Measurements from ENCODE around the gene TTLL6. TPM values are rescaled to one million over a fixed set of nuclear protein-coding genes. Genes with fewer than 3 reads are reported as not detected.

The TTLL6 gene
- polyA plus RNA-seq, 2 of the 4 experiments (the other 2 are of a cell fraction), result 1.6 to 7.8 TPM

DNA sequence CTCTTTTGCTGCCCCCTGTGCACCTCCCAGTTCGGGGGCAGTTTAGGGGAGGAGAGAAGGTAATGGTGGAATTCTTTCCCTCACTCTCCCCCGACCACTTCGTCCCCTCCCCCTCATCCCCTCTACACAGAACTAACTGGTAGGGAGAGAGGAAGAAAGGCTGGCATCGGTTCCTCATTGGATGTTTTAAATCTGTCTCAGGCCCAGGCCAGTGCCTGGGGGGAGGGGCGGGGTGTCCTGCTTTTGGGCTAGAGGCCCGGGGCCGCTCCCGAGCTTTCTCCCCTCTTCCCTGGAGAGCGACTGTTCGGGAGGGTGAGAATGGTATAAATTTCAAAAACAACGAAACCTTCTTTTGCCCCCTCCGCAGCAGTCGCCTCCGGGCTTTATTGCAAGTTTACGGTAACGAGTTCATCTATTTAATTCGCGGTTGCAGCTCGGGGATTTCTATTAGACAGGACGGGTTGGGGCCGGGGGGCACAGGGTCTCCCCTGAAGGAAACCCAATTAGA is 94.1 kb downstream of the TTLL6 start, which contains the start of gene PRAC2:
TSS of gene PRAC2 (plus strand) at position 271 of the 508 bp plus-strand sequence. CDS start 1,226 bp downstream, outside the sequence.
- Histone ChIP-seq H3K4me2 (no peak within 1 kb of the TSS), H3K9me3 (no peaks in the 10 kb centered on the region), H3K4me1 (peaks cover 7% of the 10 kb centered on the region; the same call in 2 of the 3 replicates), H3K27ac (no peak within 1 kb of the TSS), H3K4me3 (no peak within 1 kb of the TSS)
- ATAC-seq, result no peak
- 75% methylated on average over 21 of the region's 21 CpGs for WGBS (ENCODE audit: missing lambda C conversion rate)
- ChIA-PET POLR2A (no interaction called here), CTCF (interaction anchor here (0.7 to 33.0 kb wide), 19 partner anchors 13 to 464 kb away, joined by 3 to 852 read pairs (median 22); partner anchors contain the start of gene TTLL6)
- DNase-seq (ENCODE audit: low read depth in 1 of 2, low spot score in 1 of 2), result no peak
- no peak for FAIRE-seq
- TF ChIP-seq HDAC2 (IDR thresholded peaks at IDR 0.05) (no peak), ZC3H11A (IDR thresholded peaks at IDR 0.05) (no peak), CBX2 (IDR thresholded peaks at IDR 0.05; ENCODE audit: borderline replicate concordance, low read depth) (no peak), CHD2 (IDR thresholded peaks at IDR 0.05; ENCODE audit: low read length, partially characterized antibody) (no peak), ZSCAN20 (CRISPR knock-in tag; IDR thresholded peaks at IDR 0.05) (no peak), MYC (IDR thresholded peaks at IDR 0.05; ENCODE audit: borderline replicate concordance, low read length) (no peak), GATA3 (IDR thresholded peaks at IDR 0.05; ENCODE audit: borderline replicate concordance) (no peak), RCOR1 (IDR thresholded peaks at IDR 0.05; ENCODE audit: low read depth, low read length) (no peak), EHF (CRISPR knock-in tag; IDR thresholded peaks at IDR 0.05) (no peak), NPAS2 (CRISPR knock-in tag; IDR thresholded peaks at IDR 0.05; ENCODE audit: borderline replicate concordance) (no peak), ZNF302 (CRISPR knock-in tag; IDR thresholded peaks at IDR 0.05) (no peak)
- TF ChIP-seq, protein P1, sequence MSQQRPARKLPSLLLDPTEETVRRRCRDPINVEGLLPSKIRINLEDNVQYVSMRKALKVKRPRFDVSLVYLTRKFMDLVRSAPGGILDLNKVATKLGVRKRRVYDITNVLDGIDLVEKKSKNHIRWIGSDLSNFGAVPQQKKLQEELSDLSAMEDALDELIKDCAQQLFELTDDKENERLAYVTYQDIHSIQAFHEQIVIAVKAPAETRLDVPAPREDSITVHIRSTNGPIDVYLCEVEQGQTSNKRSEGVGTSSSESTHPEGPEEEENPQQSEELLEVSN (IDR thresholded peaks at IDR 0.05; ENCODE audit: borderline replicate concordance, low read depth), result no peak
- TF ChIP-seq, protein P2, sequence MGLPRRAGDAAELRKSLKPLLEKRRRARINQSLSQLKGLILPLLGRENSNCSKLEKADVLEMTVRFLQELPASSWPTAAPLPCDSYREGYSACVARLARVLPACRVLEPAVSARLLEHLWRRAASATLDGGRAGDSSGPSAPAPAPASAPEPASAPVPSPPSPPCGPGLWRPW (IDR thresholded peaks at IDR 0.05), result no peak
- TF ChIP-seq, protein P3, sequence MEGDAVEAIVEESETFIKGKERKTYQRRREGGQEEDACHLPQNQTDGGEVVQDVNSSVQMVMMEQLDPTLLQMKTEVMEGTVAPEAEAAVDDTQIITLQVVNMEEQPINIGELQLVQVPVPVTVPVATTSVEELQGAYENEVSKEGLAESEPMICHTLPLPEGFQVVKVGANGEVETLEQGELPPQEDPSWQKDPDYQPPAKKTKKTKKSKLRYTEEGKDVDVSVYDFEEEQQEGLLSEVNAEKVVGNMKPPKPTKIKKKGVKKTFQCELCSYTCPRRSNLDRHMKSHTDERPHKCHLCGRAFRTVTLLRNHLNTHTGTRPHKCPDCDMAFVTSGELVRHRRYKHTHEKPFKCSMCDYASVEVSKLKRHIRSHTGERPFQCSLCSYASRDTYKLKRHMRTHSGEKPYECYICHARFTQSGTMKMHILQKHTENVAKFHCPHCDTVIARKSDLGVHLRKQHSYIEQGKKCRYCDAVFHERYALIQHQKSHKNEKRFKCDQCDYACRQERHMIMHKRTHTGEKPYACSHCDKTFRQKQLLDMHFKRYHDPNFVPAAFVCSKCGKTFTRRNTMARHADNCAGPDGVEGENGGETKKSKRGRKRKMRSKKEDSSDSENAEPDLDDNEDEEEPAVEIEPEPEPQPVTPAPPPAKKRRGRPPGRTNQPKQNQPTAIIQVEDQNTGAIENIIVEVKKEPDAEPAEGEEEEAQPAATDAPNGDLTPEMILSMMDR (IDR thresholded peaks at IDR 0.05), result no peak
- TF ChIP-seq, protein P4, sequence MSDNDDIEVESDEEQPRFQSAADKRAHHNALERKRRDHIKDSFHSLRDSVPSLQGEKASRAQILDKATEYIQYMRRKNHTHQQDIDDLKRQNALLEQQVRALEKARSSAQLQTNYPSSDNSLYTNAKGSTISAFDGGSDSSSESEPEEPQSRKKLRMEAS (IDR thresholded peaks at IDR 0.05), result no peak

DNA sequence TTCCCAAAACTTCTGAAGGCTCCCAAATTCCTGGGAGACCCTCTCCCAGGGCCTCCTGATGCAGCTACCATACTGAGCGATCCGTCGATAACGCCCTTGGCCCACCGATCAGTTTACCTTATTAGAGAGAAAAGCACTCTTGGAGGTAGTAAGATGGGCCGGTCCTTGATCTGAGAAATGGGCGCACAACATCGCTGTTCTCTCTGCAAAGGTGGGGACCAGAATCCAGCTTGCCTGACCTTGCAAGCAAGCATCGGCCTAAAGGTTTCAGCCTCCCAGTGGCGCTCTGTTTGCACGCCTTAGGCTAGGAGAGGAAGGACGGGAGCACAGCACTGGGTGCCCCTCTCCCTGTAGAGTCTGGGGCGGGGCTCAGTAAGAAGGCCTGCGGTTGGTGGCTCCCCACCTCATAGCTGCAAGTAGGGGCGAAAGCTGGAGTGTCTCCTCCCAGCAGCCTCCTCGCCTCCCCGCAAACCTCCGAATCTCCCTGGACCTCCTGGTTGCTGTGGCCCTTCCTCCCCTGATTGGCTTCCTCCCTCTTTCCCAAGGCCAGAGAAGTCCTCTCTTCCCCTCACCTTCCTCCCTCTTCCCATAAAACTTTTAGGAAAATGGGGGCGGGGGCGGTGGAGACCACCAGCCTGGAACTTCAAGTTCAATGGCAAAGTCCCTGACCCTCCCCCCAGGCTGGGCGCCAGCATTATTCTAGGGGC is 94.7 kb downstream of the TTLL6 start, which contains the start of gene PRAC1:
TSS of gene PRAC1 (minus strand) at position 318 of the 707 bp plus-strand sequence. CDS start at position 192, 126 bp downstream.
- CTCF ChIA-PET, result interaction anchor here (0.7 to 33.0 kb wide), 16 partner anchors 14 to 180 kb away, joined by 3 to 852 read pairs (median 37); partner anchors contain the start of gene TTLL6
- ATAC-seq, result no peak
- TF ChIP-seq, protein P1 (IDR thresholded peaks at IDR 0.05; ENCODE audit: borderline replicate concordance, low read depth), result no peak
- TF ChIP-seq RNF2 (IDR thresholded peaks at IDR 0.05; ENCODE audit: borderline replicate concordance, low read depth), result no peak
- TF ChIP-seq, protein P5, sequence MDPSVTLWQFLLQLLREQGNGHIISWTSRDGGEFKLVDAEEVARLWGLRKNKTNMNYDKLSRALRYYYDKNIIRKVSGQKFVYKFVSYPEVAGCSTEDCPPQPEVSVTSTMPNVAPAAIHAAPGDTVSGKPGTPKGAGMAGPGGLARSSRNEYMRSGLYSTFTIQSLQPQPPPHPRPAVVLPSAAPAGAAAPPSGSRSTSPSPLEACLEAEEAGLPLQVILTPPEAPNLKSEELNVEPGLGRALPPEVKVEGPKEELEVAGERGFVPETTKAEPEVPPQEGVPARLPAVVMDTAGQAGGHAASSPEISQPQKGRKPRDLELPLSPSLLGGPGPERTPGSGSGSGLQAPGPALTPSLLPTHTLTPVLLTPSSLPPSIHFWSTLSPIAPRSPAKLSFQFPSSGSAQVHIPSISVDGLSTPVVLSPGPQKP (IDR thresholded peaks at IDR 0.05; ENCODE audit: low read depth, low read length), result no peak
- no peak for TF ChIP-seq ZNF302 (CRISPR knock-in tag; IDR thresholded peaks at IDR 0.05)
- no peak for TF ChIP-seq HOXB5 (CRISPR knock-in tag; IDR thresholded peaks at IDR 0.05)
- no peak for TF ChIP-seq FOSB (CRISPR knock-in tag; IDR thresholded peaks at IDR 0.05)
- TF ChIP-seq POLR2AphosphoS2 (conservative IDR thresholded peaks at IDR 0.05; ENCODE audit: low read length), result no peak
- TF ChIP-seq, protein P6, sequence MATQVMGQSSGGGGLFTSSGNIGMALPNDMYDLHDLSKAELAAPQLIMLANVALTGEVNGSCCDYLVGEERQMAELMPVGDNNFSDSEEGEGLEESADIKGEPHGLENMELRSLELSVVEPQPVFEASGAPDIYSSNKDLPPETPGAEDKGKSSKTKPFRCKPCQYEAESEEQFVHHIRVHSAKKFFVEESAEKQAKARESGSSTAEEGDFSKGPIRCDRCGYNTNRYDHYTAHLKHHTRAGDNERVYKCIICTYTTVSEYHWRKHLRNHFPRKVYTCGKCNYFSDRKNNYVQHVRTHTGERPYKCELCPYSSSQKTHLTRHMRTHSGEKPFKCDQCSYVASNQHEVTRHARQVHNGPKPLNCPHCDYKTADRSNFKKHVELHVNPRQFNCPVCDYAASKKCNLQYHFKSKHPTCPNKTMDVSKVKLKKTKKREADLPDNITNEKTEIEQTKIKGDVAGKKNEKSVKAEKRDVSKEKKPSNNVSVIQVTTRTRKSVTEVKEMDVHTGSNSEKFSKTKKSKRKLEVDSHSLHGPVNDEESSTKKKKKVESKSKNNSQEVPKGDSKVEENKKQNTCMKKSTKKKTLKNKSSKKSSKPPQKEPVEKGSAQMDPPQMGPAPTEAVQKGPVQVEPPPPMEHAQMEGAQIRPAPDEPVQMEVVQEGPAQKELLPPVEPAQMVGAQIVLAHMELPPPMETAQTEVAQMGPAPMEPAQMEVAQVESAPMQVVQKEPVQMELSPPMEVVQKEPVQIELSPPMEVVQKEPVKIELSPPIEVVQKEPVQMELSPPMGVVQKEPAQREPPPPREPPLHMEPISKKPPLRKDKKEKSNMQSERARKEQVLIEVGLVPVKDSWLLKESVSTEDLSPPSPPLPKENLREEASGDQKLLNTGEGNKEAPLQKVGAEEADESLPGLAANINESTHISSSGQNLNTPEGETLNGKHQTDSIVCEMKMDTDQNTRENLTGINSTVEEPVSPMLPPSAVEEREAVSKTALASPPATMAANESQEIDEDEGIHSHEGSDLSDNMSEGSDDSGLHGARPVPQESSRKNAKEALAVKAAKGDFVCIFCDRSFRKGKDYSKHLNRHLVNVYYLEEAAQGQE (IDR thresholded peaks at IDR 0.05), result no peak
- no peak for TF ChIP-seq ZSCAN20 (CRISPR knock-in tag; IDR thresholded peaks at IDR 0.05)
- TF ChIP-seq, protein P7, sequence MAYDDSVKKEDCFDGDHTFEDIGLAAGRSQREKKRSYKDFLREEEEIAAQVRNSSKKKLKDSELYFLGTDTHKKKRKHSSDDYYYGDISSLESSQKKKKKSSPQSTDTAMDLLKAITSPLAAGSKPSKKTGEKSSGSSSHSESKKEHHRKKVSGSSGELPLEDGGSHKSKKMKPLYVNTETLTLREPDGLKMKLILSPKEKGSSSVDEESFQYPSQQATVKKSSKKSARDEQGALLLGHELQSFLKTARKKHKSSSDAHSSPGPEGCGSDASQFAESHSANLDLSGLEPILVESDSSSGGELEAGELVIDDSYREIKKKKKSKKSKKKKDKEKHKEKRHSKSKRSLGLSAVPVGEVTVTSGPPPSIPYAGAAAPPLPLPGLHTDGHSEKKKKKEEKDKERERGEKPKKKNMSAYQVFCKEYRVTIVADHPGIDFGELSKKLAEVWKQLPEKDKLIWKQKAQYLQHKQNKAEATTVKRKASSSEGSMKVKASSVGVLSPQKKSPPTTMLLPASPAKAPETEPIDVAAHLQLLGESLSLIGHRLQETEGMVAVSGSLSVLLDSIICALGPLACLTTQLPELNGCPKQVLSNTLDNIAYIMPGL (CRISPR knock-in tag; IDR thresholded peaks at IDR 0.05; ENCODE audit: borderline replicate concordance), result no peak
- TF ChIP-seq MAZ (IDR thresholded peaks at IDR 0.05; ENCODE audit: borderline replicate concordance, low read depth, low read length), result no peak

More for the DNA sequence above, 94.7 kb downstream of the TTLL6 start, which contains the start of gene PRAC1:
- Histone ChIP-seq H3K27ac (no peak within 1 kb of the TSS), H3K9me3 (no peaks in the 10 kb centered on the region), H3K4me2 (no peak within 1 kb of the TSS), H3K4me1 (peaks cover under 1% of the 10 kb centered on the region; the same call in 1 of the 3 replicates), H3K4me3 (no peak within 1 kb of the TSS)
- POLR2A ChIA-PET, result no interaction called here
- DNase-seq (ENCODE audit: low read depth in 1 of 2, low spot score in 1 of 2) (no peak), FAIRE-seq (no peak)
- 89% methylated on average over 21 of the region's 21 CpGs for WGBS (ENCODE audit: missing lambda C conversion rate)
